ENCODE measurements around the gene ZNF263. TPM values are rescaled to one million over a fixed set of nuclear protein-coding genes. Genes with fewer than 3 reads are reported as not detected.

ZNF263 gene
- total and polyA plus RNA-seq, 4 donors: 6.3 to 27.3 (median 13.3) TPM

DNA sequence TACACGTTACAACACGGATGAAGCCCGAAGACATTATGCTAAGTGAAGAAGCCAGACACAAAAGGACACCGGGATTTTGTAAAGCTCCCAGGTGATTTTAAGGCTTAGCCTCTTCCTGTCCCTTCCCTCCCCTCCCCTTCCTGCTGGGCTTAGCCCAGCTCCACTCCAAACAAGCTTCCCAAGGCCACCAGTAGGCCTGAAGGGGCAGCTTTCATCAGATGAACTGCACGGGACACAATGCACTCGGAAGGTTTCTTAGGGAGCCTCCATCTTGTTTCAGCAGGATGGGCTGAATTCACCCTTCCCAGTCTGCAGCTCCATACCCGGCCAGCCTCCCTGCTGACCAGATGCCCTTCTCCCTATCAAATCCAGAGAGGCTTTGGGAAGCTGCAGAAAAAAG, 37.3 kb upstream of the ZNF263 start:
- TF ChIP-seq, protein P1, sequence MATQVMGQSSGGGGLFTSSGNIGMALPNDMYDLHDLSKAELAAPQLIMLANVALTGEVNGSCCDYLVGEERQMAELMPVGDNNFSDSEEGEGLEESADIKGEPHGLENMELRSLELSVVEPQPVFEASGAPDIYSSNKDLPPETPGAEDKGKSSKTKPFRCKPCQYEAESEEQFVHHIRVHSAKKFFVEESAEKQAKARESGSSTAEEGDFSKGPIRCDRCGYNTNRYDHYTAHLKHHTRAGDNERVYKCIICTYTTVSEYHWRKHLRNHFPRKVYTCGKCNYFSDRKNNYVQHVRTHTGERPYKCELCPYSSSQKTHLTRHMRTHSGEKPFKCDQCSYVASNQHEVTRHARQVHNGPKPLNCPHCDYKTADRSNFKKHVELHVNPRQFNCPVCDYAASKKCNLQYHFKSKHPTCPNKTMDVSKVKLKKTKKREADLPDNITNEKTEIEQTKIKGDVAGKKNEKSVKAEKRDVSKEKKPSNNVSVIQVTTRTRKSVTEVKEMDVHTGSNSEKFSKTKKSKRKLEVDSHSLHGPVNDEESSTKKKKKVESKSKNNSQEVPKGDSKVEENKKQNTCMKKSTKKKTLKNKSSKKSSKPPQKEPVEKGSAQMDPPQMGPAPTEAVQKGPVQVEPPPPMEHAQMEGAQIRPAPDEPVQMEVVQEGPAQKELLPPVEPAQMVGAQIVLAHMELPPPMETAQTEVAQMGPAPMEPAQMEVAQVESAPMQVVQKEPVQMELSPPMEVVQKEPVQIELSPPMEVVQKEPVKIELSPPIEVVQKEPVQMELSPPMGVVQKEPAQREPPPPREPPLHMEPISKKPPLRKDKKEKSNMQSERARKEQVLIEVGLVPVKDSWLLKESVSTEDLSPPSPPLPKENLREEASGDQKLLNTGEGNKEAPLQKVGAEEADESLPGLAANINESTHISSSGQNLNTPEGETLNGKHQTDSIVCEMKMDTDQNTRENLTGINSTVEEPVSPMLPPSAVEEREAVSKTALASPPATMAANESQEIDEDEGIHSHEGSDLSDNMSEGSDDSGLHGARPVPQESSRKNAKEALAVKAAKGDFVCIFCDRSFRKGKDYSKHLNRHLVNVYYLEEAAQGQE (IDR thresholded peaks at IDR 0.05): no peak
- TF ChIP-seq GABPA (IDR thresholded peaks at IDR 0.05 in 1 of 2, conservative IDR thresholded peaks at IDR 0.05 in 1 of 2) (no peak), ZBTB33 (IDR thresholded peaks at IDR 0.05) (no peak), YY1 (IDR thresholded peaks at IDR 0.05) (no peak), HNF4A (conservative IDR thresholded peaks at IDR 0.05) (no peak), FOXA1 (IDR thresholded peaks at IDR 0.05) (no peak), RAD21 (IDR thresholded peaks at IDR 0.05) (no peak), CTCF (IDR thresholded peaks at IDR 0.05; ENCODE audit: low read depth, low read length, missing input control) (no peak), ATF3 (IDR thresholded peaks at IDR 0.05) (no peak), TAF1 (conservative IDR thresholded peaks at IDR 0.05) (no peak), RXRA (IDR thresholded peaks at IDR 0.05) (no peak), JUND (IDR thresholded peaks at IDR 0.05) (no peak), HNF4G (IDR thresholded peaks at IDR 0.05) (no peak), NR2F2 (IDR thresholded peaks at IDR 0.05) (no peak), SP1 (IDR thresholded peaks at IDR 0.05) (no peak), FOXA2 (IDR thresholded peaks at IDR 0.05) (no peak), EGR1 (IDR thresholded peaks at IDR 0.05; ENCODE audit: low read depth in 2 of 2) (no peak)
- TF ChIP-seq, protein P2, sequence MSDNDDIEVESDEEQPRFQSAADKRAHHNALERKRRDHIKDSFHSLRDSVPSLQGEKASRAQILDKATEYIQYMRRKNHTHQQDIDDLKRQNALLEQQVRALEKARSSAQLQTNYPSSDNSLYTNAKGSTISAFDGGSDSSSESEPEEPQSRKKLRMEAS (IDR thresholded peaks at IDR 0.05): no peak
- no peaks in the 10 kb centered on the region for H3K27me3 ChIP-seq (ENCODE audit: control insufficient read depth in 4 of 4, insufficient read depth in 4 of 4, low read length in 3 of 4)
- H3K27ac ChIP-seq (ENCODE audit: low read depth in 1 of 2, low read length in 2 of 2): no peak overlapping the region
- peaks cover 0 to 3% (median 1%) of the 10 kb centered on the region in 4 donors for H3K36me3 ChIP-seq (ENCODE audit: control insufficient read depth in 4 of 4, insufficient read depth in 3 of 4, low read depth in 1 of 4, low read length in 3 of 4)
- no peak overlapping the region for H3K9ac ChIP-seq (ENCODE audit: low read depth in 1 of 2, low read length in 2 of 2)
- DNase-seq (ENCODE audit: low spot score): no peak
- H3K9me3 ChIP-seq (ENCODE audit: control insufficient read depth in 4 of 4, low read length in 3 of 4): peaks cover 0 to 3% (median 1%) of the 10 kb centered on the region in 4 donors
- no peaks in the 10 kb centered on the region for H3K4me1 ChIP-seq (ENCODE audit: control insufficient read depth in 4 of 4, insufficient read depth in 4 of 4, low read length in 3 of 4)
- whole genome bisulfite sequencing: 78% methylated on average over 7 of the region's 7 CpGs
- H3K4me3 ChIP-seq (ENCODE audit: low read depth in 1 of 3, low read length in 3 of 3): no peak overlapping the region
